ENCODE data around the gene PTPRD.

Gene PTPRD

GRCh38 chr9:9231946-9232345 is 1380.9 kb downstream of the PTPRD start:
- no peak for DNase-seq

DNA sequence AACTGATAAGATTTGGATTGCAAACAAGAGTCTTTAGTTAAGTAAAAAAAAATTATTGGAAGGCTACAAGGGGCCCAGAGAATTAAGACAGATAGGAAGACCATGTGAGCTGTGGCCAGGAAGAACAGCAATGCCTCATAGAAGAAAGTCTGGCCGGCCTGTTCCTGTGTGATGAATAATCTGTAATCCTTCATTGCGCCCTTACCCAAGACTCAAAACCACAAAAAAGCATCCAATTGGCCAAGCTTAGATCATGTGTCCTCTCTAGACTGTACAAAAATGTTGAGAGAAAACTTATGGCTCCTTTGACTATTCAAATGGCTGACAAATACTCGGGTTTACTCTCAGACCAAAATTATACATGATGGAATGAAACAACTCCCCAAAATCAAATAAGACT is 1383.5 kb downstream of the PTPRD start:
- no peak for DNase-seq

GRCh38 chr9:9223175-9223574 is 1389.6 kb downstream of the PTPRD start:
- DNase-seq, result no peak

- no peak for DNase-seq
These were observed 1390.1 kb downstream of the PTPRD start for GRCh38 chr9:9222730-9223129.

DNA sequence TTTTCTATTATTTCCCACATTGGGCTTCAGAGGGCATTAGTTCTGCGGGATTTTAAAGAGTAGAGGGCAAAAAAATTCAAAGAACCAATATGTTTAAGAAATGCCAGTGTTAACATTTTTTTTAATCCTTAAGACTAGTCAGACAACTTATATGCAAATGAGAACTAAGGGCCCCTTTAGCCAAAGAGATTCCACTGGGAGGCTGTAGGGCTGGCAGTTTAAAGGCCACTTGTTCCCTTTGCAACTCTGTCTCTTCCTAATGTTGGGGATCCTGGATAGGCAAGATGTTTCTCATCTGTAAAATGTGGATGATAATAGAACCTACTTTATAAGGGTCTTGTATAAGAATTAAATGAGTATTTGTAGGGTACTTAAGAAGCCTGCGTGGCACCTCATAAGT is 1395.9 kb downstream of the PTPRD start:
- no peak for DNase-seq

DNA sequence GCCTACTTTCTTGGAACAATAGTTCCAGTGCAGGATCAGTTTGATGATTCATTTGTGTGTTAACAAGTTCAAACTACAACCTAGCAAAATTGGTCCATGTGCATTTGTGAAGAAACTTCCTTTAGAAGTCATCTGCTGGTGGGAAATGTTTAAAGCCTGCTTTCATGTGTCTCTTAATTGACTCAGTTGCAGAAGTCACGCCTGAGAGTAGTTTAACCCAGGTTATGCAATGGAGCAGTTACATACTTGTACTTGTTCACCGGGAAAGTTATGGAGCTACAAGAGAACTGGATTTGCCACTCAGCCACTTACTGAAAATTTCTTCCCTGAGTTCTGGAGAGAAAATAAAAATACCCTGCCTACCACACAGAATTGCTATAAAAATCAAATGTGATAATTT is 1397.8 kb downstream of the PTPRD start:
- no peak for DNase-seq

DNA sequence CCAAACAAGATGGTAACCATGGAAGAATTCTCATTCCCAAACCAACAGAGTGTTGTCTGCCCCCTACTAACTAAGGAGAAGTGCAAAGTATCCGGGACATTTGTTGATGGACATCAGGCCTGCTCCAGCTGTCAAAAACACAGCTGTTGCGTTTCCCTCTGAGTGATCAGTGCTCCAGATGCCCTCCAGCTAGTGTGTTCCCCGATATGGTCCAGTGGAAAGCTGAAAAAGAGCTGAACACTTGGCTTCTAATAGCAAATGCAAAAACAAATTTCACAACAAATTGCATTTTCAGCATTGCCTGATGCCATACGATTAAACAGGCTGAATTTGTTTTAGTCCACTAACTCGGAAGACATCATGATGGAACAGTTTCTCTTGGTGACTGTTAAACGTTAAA is 1398.7 kb downstream of the PTPRD start:
- DNase-seq, result no peak

DNA sequence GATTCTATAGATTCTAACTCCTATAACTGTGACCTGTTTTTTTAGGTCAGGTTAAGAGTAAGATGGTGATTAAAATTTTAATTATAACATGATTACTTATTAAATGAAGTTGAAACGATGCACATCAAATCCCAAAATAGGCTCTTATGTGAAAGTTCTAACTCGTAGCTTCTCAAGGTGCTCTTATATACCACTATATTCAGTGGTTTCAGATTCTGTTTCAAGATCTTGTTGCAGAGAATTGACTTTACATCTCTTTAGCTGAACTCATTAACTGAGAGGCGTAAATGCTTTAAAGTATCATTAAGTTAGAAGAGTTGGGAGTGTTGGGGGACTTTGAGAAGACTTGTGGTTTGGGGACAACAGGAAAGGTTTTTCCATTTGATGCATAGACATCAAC is 1399.8 kb downstream of the PTPRD start:
- no peak for DNase-seq

DNA sequence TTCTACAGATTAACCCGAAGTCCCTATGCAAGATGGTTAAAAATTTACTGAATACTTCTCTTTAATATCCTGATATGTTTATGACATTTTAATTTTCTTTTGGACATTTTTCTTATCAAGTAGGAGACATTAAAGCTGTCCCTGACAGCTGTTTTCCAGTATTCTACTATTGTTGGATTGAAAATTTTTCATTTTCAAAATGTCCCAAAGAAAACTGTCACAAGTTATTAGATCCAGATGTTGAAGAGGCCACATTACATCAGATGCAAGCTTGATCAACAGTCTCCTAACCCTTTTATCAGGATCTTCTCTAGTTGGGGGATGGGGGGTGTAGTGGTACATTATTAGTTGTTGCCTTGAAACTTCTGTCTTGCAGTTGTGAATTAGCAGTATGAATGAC is 1410.5 kb downstream of the PTPRD start:
- DNase-seq, result no peak

DNA sequence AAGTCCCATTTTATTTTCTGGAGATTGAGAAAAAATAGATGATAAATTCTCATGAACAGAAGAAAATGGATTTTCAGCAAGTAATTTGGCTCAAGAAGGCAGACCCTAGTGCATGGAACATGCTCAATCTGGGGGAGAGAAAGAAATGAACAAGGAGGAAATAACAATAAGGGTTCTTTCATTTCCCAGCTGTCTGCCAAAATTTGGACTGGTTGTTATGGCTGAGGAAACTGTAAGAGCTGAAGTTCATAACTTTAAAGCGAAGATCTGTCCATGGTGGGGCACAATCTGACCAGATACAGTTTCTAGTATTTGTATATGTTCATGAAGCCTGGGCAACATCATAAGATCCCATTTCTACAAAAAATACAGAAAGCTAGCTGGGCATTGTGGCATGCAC is 1426.7 kb downstream of the PTPRD start:
- no peak for DNase-seq

DNA sequence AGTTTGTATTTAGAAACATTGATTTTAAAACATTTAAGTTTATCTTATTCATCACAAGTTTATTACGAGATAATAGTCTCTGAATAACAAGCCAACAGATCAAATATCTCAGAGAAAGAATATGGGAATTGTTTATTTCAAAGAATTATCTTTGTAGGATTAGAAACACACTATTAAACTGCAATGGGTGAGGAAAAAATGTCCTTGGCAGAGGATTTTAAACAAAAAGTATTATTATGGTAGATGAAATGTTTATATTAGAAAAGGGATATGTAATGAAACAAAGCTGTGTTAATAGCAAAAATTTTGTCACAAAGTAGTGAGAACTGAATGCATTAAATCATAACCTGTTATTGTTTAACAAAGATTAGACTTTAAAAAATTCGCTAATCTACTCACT is 1430.4 kb downstream of the PTPRD start:
- DNase-seq, result no peak

DNA sequence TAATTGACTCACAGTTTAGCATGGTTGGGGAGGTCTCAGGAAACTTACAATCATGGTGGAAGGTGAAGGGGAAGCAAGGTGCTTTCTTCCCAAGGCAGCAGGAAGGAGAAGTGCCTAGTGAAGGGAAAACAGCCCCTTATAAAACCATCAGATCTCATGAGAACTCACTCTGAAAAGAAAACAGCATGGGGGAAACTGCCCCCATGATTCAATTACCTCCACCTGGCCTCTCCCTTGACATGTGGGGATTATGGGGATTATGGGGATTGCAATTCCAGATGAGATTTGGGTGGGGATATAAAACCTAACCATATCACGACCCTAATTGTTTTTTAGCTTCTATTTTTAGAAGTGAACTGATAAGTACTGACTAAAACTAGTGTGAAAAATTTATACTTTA is 1435.7 kb downstream of the PTPRD start:
- no peak for DNase-seq

GRCh38 chr9:9174358-9174757 is 1438.4 kb downstream of the PTPRD start:
- no peak for DNase-seq

DNA sequence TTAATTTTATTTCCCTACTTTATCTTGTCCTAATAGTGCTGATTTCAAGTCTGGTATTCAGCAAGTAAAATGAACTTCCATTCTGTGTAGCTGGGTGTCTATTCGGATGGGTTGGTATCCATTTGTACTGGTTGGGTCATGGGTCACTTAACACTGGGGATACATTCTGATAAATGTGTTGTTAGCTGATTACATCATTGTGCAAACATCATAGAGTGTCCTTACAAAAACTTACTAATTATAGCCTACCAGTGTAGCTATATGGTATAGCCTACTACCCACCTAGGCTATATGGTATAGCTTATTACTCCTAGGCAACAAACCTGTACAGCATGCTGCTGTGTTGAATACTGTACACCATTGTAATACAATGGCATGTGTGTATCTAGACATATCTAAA is 1439.5 kb downstream of the PTPRD start:
- no peak for DNase-seq

GRCh38 chr9:9170439-9171134 is 1442.2 kb downstream of the PTPRD start:
- DNase-seq, result no peak

- DNase-seq, result no peak
These were observed 1470.8 kb downstream of the PTPRD start for GRCh38 chr9:9142001-9142400.

DNA sequence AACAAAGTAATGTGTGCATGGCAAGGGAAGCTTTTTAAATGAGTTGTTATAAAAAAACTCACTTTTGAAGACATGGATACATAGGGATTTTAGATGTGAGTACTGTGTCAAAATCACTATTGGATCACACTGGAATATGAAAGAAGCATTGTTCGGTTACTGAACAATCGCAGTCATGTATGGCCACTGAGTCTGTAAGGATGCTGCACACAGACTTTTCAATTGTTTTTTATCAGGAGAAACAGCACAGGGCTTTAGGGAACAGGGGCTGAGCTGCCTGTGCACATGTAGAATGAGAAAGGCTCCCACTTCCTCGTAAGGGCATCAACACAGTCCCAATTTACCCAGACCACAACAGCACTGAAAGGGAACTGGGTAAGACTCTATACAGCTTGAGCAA is 1479.3 kb downstream of the PTPRD start:
- no peak for DNase-seq

DNA sequence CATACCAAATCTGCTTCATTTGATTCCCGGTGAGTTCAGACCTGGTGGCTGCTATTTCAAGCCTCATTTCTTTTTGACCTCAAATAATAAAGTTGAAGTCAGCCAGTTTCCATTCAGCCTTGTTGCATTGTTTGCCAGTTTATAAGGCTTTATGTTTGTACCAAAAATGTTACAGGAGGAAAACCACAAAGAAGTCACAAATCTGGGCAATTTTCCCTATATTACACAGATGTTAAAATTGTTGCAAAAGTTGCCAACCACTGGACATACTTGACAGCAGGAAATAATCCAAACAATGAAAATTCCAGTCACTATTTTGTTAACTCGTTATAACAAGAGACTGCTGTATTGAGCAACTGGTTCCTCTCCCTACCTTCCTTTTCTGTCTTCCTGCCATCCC is 1488.2 kb downstream of the PTPRD start:
- DNase-seq, result no peak

GRCh38 chr9:9122230-9122875 is 1490.4 kb downstream of the PTPRD start:
- DNase-seq, result no peak

DNA sequence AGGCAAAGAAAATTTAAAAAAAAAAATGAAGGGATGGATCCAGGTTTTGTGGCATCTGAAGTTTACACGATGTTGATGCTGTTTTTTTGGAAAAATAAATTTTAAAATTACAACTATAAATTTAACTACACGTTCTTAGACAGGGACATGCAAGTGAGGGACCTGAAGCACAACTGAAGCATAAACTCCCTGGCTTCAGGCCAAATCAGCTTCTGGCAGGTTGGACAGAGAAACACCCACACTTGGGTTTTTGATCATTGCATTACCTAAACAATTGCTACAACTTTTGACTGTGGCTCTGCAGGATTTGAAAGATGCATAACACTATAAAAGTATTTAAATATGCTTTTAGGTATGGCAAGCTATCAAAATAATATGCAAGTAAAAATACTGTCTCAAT is 1494.9 kb downstream of the PTPRD start:
- DNase-seq, result no peak

DNA sequence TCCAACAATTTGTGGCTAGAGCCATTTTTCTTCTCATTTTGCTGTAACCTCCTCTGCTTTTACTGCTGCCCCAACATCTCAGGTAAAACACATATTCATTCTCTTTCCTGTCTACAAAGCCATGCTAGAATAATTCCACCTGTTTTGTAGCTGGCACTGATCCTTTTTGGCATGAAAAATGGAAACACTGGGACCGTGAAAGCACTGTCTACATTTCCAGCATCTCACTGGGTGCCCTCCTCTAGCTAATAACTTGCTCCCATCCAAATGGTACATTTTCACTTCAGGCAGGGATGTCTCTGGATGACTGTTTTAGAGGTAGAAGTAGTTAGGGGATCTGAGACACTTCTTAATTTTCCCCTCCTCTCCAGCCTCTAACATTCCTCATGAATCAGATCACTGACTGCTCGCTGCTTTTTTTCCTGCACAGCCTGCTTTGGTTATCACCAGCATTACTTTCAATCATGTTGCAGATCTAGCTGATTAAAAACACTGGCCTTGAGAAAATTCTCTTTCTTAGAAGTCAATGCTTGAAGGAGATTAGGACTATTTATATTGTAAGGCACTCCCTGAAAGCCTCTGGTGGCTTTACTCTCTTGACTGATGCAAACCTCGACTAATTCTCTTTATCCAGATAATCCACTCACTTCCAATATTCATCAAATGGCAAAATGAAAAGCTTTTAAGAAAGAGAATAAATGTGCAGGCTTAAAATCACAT is 1500.6 kb downstream of the PTPRD start:
- no peak for DNase-seq

DNA sequence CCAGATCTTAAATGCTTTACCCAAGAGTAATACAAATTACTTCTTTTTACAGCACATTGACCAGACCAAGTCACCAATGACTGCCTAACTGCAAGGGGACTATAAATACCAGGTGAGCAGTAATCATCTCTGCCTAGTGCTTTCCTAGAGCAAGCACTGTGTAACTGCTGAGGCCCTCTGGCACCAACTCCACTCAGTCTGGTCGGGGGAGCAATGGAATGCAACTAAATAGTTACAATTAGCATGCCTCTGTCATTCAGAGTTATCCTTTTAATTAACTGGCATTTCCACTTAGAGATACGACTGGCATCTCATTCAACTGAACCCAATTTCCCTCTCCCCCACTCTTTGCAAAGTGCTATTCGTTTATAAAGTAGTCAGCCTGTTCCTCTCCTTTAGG is 1504.2 kb downstream of the PTPRD start:
- DNase-seq, result no peak

GRCh38 chr9:9102295-9102694 is 1510.5 kb downstream of the PTPRD start:
- no peak for DNase-seq

- DNase-seq, result no peak
These were observed 1512.7 kb downstream of the PTPRD start for GRCh38 chr9:9100070-9100469.
